Activated CD4-positive, alpha-beta T cell treated with anti-CD3 and anti-CD28 coated beads, Interleukin-2, amount 10 ng/mL, durations not matched to agents 7 days and 5 days (primary cell): ENCODE data around the gene PPP2R5B. TPM values are rescaled to one million over a fixed set of nuclear protein-coding genes. Genes with fewer than 3 reads are reported as not detected.

ENCODE experiments used
- CTCF ChIA-PET: fragments of 350-600 bp; sonication (Branson Sonifier 250); formaldehyde crosslinking; loops from one replicate; lab custom pipeline; 2021; ENCODE audit warnings: antibody characterized with exemption; lab: Charles Lee
- POLR2A ChIA-PET: fragments of 350-600 bp; sonication (Branson Sonifier 250); formaldehyde crosslinking; loops from one replicate; lab custom pipeline; 2021; ENCODE audit warnings: antibody characterized with exemption; lab: Charles Lee
- DNase-seq: peaks from one replicate; pipeline ENCODE4 v3.0.0-alpha.2; 2020
- H3K27ac Mint-ChIP-seq: one replicate; pipeline ENCODE4 v1.8.0; 2021; ENCODE audit warnings: mild to moderate bottlenecking, moderate library complexity, mixed read lengths
- H3K27me3 Mint-ChIP-seq: one replicate; pipeline ENCODE4 v1.8.0; 2021; ENCODE audit warnings: mixed read lengths
- H3K36me3 Mint-ChIP-seq: one replicate; pipeline ENCODE4 v1.8.0; 2021; ENCODE audit warnings: low read depth, mixed read lengths
- H3K4me1 Mint-ChIP-seq: one replicate; pipeline ENCODE4 v1.8.0; 2021; ENCODE audit warnings: mixed read lengths
- H3K4me3 Mint-ChIP-seq: one replicate; pipeline ENCODE4 v1.8.0; 2021; ENCODE audit warnings: mild to moderate bottlenecking, moderate library complexity, mixed read lengths
- H3K9me3 Mint-ChIP-seq: one replicate; pipeline ENCODE4 v1.8.0; 2021; ENCODE audit warnings: mixed read lengths
- total RNA-seq, 2 experiments: library from RNA; stranded (reverse); gene quantifications; one replicate each; pipeline ENCODE4 v1.2.3, GENCODE V29; 2021

PPP2R5B gene
- total RNA-seq = 10 to 100 TPM; 12.0 to 13.7 TPM

GRCh38 chr11:64923944-64924909 is at the start of gene PPP2R5B:
Gene PPP2R5B (plus strand): TSS chr11:64924689. CDS start chr11:64925735, 1,046 bp downstream.
- Mint-ChIP-seq H3K4me1 (peaks cover 16% of the 10 kb centered on the region), H3K4me3 (peak within 1 kb of the TSS; percentile 86), H3K27ac (peak within 1 kb of the TSS; percentile 100), H3K36me3 (no peaks in the 10 kb centered on the region), H3K27me3 (no peaks in the 10 kb centered on the region), H3K9me3 (no peaks in the 10 kb centered on the region)
- CTCF ChIA-PET = interaction anchor here (0.5 to 1.5 kb wide), 4 partner anchors 25 to 89 kb away, joined by 3 to 5 read pairs (median 3); no protein-coding TSS in a partner anchor
- peak; percentile 93 for DNase-seq
- POLR2A ChIA-PET = interaction anchor here (0.7 kb wide), 1 partner anchor 211 kb away, joined by 3 read pairs; no protein-coding TSS in a partner anchor

- H3K27me3 Mint-ChIP-seq = no peaks in the 10 kb centered on the region
- H3K36me3 Mint-ChIP-seq = peaks cover 56% of the 10 kb centered on the region
- H3K4me1 Mint-ChIP-seq = peaks cover 70% of the 10 kb centered on the region
- CTCF ChIA-PET = interaction anchor here (1.1 to 29.3 kb wide), 7 partner anchors 10 to 216 kb away, joined by 3 to 732 read pairs (median 5); partner anchors contain the start of gene CDC42BPG
- H3K27ac Mint-ChIP-seq = peak overlapping the region; percentile 68
- H3K9me3 Mint-ChIP-seq = no peaks in the 10 kb centered on the region
- peak overlapping the region; percentile 93 for H3K4me3 Mint-ChIP-seq
- DNase-seq = no peak
- POLR2A ChIA-PET = interaction anchor here (0.5 to 1.1 kb wide), 3 partner anchors 15 to 20 kb away, joined by 3 read pairs; no protein-coding TSS in a partner anchor
Measured at GRCh38 chr11:64875369-64876228, 48.9 kb upstream of the PPP2R5B start.

- ChIA-PET POLR2A (interaction anchor here (1.1 kb wide), 1 partner anchor 16 kb away, joined by 3 read pairs; no protein-coding TSS in a partner anchor), CTCF (interaction anchor here (1.1 to 29.3 kb wide), 5 partner anchors 9 to 215 kb away, joined by 3 to 732 read pairs (median 5); partner anchors contain the start of gene CDC42BPG)
- H3K4me3 Mint-ChIP-seq = peak overlapping the region; percentile 93
- H3K36me3 Mint-ChIP-seq = peaks cover 55% of the 10 kb centered on the region
- peak overlapping the region; percentile 68 for H3K27ac Mint-ChIP-seq
- no peaks in the 10 kb centered on the region for H3K9me3 Mint-ChIP-seq
- peaks cover 72% of the 10 kb centered on the region for H3K4me1 Mint-ChIP-seq
- no peaks in the 10 kb centered on the region for H3K27me3 Mint-ChIP-seq
- no peak for DNase-seq
Measured at GRCh38 chr11:64876229-64876750, 48.2 kb upstream of the PPP2R5B start.

GRCh38 chr11:64876835-64877341 is 47.6 kb upstream of the PPP2R5B start:
- POLR2A ChIA-PET = interaction anchor here (1.1 kb wide), 1 partner anchor 17 kb away, joined by 3 read pairs; no protein-coding TSS in a partner anchor
- no peaks in the 10 kb centered on the region for H3K9me3 Mint-ChIP-seq
- peaks cover 70% of the 10 kb centered on the region for H3K4me1 Mint-ChIP-seq
- H3K27me3 Mint-ChIP-seq = no peaks in the 10 kb centered on the region
- peak overlapping the region; percentile 82 for H3K27ac Mint-ChIP-seq
- peak overlapping the region; percentile 93 for H3K4me3 Mint-ChIP-seq
- DNase-seq = no peak
- peaks cover 51% of the 10 kb centered on the region for H3K36me3 Mint-ChIP-seq
- CTCF ChIA-PET = interaction anchor here (1.2 to 29.3 kb wide), 4 partner anchors 9 to 114 kb away, joined by 3 to 732 read pairs (median 7); partner anchors contain the start of gene CDC42BPG

GRCh38 chr11:64877390-64878222 is 46.9 kb upstream of the PPP2R5B start:
- Mint-ChIP-seq H3K36me3 (peaks cover 47% of the 10 kb centered on the region), H3K4me1 (peaks cover 67% of the 10 kb centered on the region), H3K27me3 (no peaks in the 10 kb centered on the region), H3K9me3 (no peaks in the 10 kb centered on the region), H3K4me3 (peak overlapping the region; percentile 93), H3K27ac (peak overlapping the region; percentile 82)
- DNase-seq = no peak
- ChIA-PET POLR2A (interaction anchor here (1.0 to 1.3 kb wide), 2 partner anchors 11 to 13 kb away, joined by 4 read pairs; no protein-coding TSS in a partner anchor), CTCF (interaction anchor here (1.2 to 29.3 kb wide), 4 partner anchors 8 to 115 kb away, joined by 3 to 732 read pairs (median 7); partner anchors contain the start of gene CDC42BPG)

- H3K9me3 Mint-ChIP-seq = no peaks in the 10 kb centered on the region
- no peaks in the 10 kb centered on the region for H3K27me3 Mint-ChIP-seq
- H3K27ac Mint-ChIP-seq = peak overlapping the region; percentile 82
- DNase-seq = no peak
- H3K36me3 Mint-ChIP-seq = peaks cover 42% of the 10 kb centered on the region
- H3K4me1 Mint-ChIP-seq = peaks cover 63% of the 10 kb centered on the region
- peak overlapping the region; percentile 93 for H3K4me3 Mint-ChIP-seq
- ChIA-PET CTCF (interaction anchor here (29.3 kb wide), 1 partner anchor 23 kb away, joined by 732 read pairs; the partner anchor contains the start of gene CDC42BPG), POLR2A (interaction anchor here (1.0 to 1.3 kb wide), 2 partner anchors 10 to 14 kb away, joined by 4 read pairs; no protein-coding TSS in a partner anchor)
Measured at GRCh38 chr11:64878223-64878493, 46.3 kb upstream of the PPP2R5B start.

GRCh38 chr11:64878494-64879243 is 45.8 kb upstream of the PPP2R5B start, which contains the start of gene EHD1:
Gene EHD1 (minus strand): TSS chr11:64878621. CDS start chr11:64878464, 157 bp downstream.
- peak within 1 kb of the TSS; percentile 97 for H3K27ac Mint-ChIP-seq
- peak within 1 kb of the TSS; percentile 93 for H3K4me3 Mint-ChIP-seq
- H3K9me3 Mint-ChIP-seq = no peaks in the 10 kb centered on the region
- ChIA-PET POLR2A (interaction anchor here (1.0 to 1.3 kb wide), 2 partner anchors 9 to 14 kb away, joined by 4 read pairs; no protein-coding TSS in a partner anchor), CTCF (interaction anchor here (0.7 to 29.3 kb wide), 3 partner anchors 9 to 693 kb away, joined by 3 to 732 read pairs (median 6); partner anchors contain the start of genes CDC42BPG and STIP1)
- H3K4me1 Mint-ChIP-seq = peaks cover 60% of the 10 kb centered on the region
- peaks cover 39% of the 10 kb centered on the region for H3K36me3 Mint-ChIP-seq
- no peaks in the 10 kb centered on the region for H3K27me3 Mint-ChIP-seq
- peak; percentile 100 for DNase-seq

- H3K9me3 Mint-ChIP-seq = no peaks in the 10 kb centered on the region
- peak overlapping the region; percentile 93 for H3K4me3 Mint-ChIP-seq
- no peak for DNase-seq
- H3K27me3 Mint-ChIP-seq = no peaks in the 10 kb centered on the region
- POLR2A ChIA-PET = no interaction called here
- CTCF ChIA-PET = interaction anchor here (0.6 to 29.3 kb wide), 5 partner anchors 9 to 694 kb away, joined by 3 to 732 read pairs (median 5); partner anchors contain the start of genes CDC42BPG and STIP1
- H3K27ac Mint-ChIP-seq = peak overlapping the region; percentile 97
- H3K36me3 Mint-ChIP-seq = peaks cover 36% of the 10 kb centered on the region
- peaks cover 64% of the 10 kb centered on the region for H3K4me1 Mint-ChIP-seq
Measured at GRCh38 chr11:64879244-64879900, 45.1 kb upstream of the PPP2R5B start.

GRCh38 chr11:64880240-64881001 is 44.1 kb upstream of the PPP2R5B start:
- H3K4me3 Mint-ChIP-seq = peak overlapping the region; percentile 93
- DNase-seq = peak; percentile 66
- ChIA-PET POLR2A (interaction anchor here (0.6 kb wide), 1 partner anchor 21 kb away, joined by 3 read pairs; no protein-coding TSS in a partner anchor), CTCF (interaction anchor here (0.6 to 29.3 kb wide), 4 partner anchors 26 to 49 kb away, joined by 3 to 732 read pairs (median 6); partner anchors contain the start of gene CDC42BPG)
- H3K27me3 Mint-ChIP-seq = no peaks in the 10 kb centered on the region
- peaks cover 27% of the 10 kb centered on the region for H3K36me3 Mint-ChIP-seq
- H3K4me1 Mint-ChIP-seq = peaks cover 60% of the 10 kb centered on the region
- no peaks in the 10 kb centered on the region for H3K9me3 Mint-ChIP-seq
- peak overlapping the region; percentile 97 for H3K27ac Mint-ChIP-seq
